Epidermal melanocyte (primary cell): ENCODE results near the gene CDH2.

Source experiments
- DNase-seq: peaks from one replicate; pipeline ENCODE4 v3.0.0; 2011; ENCODE audit warnings: low spot score; ENCODE audit not compliant: insufficient read length

The CDH2 gene

GRCh38 chr18:28176948-28177827, at the start of gene CDH2:
Gene CDH2, minus strand, starts transcription at chr18:28177130. Its CDS starts 108 bp downstream, at chr18:28177022.
- peak; percentile 41 for DNase-seq

DNA sequence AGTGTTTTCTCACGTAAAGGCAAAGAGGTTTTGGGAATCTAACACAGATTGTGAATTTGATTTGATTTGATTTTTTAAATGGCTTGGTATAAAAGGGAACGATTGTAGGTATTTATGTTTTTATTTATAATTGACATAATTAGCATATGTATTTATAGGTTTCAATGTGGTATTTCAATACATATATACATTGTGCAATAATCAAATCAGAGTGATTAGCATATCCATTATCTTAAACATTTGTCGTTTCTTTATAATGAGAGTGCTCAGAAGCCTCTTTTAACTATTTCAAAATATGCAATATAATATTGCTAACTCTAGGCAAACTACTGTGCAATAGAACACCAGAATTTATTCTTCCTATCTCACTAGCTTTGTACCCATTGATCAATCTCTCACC, 35.1 kb upstream of the CDH2 start:
- no peak for DNase-seq

GRCh38 chr18:28208712-28209265, 31.9 kb upstream of the CDH2 start:
- no peak for DNase-seq

- no peak for DNase-seq
Measured at GRCh38 chr18:28208268-28208667, 31.3 kb upstream of the CDH2 start.

DNA sequence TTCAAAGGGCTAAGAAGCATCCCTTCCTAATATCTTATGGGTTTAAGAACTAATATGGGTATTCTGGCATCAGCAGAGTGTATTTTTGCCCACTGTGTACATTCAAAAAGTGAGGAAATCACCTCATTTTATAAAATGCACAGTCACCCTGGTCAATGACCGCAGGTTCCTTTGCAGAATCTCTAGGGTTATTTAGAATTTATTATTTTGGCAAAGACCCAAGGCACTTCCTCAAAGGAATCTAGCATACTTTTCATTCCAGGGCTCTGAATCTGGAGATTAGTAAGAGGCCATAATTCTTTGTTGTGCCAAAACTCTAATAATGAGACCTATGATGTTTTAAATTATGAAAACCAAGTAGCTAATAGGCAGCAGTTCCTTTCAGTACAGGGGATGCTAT, 27.2 kb upstream of the CDH2 start:
- no peak for DNase-seq

- no peak for DNase-seq
Measured at GRCh38 chr18:28201056-28201455, 24.1 kb upstream of the CDH2 start.

- DNase-seq, result no peak
Measured at GRCh38 chr18:28198620-28199019, 21.7 kb upstream of the CDH2 start.

- DNase-seq, result no peak
Measured at GRCh38 chr18:28193177-28193778, 16.3 kb upstream of the CDH2 start.

- DNase-seq, result no peak
Measured at GRCh38 chr18:28189400-28190239, 12.7 kb upstream of the CDH2 start.

DNA sequence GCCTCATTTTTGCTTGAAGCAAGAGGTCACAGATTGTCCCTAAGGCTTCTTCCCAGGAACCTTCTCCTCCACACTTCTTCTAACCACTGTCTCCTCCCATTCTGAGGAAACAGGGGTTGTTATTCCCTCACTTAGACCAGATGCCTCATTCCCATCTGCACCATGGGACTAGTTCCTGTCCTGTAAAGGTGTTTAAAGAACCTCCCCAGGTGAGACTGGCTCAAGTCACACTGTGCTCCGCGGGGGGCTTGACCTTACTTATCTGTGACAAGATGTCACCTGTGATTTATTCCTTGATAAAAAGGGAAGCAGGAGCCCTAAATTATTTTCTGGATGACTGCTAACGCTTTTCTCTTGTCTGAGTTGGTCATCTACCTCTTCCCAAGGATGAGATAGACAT, 8.2 kb upstream of the CDH2 start:
- no peak for DNase-seq

- no peak for DNase-seq
Measured at GRCh38 chr18:28183418-28184078, 6.6 kb upstream of the CDH2 start.

DNA sequence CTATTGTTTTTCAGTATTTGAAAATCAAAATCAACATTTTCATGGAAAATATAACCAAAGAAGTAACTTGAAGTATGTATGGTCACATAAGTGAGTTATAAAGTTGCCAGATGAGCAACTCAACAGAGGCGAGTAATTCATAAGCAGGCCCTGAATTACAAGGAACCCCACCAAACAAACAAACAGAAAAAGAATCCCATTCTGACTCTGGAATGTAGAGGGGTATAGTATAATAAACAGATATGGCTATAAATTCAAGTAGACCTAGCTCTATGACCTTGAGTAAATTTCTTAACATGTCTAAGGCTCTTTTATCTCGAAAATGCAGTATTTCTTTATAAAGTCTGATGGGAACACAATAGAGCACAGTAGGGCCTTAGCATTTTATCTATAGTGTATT, 4.7 kb upstream of the CDH2 start:
- no peak for DNase-seq

GRCh38 chr18:28178720-28179119, 1.8 kb upstream of the CDH2 start:
- DNase-seq, result no peak

GRCh38 chr18:28177828-28178635, 1.1 kb upstream of the CDH2 start:
- no peak for DNase-seq

DNA sequence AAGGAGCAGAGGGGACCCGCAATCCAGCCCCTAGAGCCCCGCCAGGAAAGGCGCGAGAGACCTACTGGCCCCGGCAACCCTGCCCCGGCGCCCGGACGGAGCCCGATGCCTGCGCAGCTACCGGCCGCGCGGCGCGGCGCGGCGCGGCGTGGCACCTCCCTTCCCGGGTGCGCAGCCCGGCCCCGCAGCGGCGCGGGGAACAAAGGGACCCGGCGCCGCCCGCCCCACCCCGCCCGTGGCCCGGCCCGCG, 307 bp downstream of the CDH2 start:
- no peak for DNase-seq

DNA sequence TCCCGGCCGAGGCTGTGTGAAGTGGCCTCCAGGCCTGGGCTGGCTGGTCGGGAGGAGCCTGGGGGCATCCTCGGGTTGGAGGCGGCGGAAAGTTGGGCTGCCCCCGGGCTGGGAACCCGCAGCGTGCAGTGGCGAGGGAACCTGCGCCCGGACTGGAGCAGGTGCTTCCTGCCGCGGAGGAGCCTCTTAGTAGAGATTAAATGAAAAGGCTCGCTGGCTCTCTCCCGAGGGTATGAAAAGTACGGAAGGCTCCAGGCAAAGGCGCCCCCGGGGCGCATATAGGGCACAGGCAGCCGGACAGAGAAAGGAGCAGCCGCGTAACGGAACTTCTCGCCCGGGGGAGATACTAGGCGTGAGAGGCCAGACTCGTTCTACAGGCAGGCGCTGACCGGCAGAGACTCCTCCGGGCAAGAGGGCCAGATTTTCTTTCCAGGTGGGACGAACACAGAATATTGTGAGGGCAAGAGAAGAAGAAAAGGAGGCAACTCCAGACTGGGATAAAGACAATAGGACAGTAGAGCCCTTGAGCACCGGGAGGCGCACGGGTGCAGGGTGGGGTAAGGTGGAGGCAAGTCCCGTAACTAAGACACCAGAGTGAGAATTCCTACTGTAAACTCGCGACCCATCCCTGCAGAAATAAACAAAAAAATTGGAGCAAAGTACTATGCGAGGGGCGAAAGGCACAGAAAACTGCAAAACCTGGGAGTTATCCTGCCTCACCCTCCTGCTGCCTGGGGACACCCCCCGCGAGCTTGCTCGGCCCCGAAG, 816 bp downstream of the CDH2 start:
- no peak for DNase-seq

- DNase-seq, result no peak
Measured at GRCh38 chr18:28175150-28175929, 1.6 kb downstream of the CDH2 start.

- DNase-seq, result no peak
Measured at GRCh38 chr18:28174181-28174905, 2.6 kb downstream of the CDH2 start.
